Suprapubic skin (tissue), 4 donors: ENCODE measurements around the gene CUL9. TPM values are rescaled to one million over a fixed set of nuclear protein-coding genes. Genes with fewer than 3 reads are reported as not detected.
A peak's percentile ranks its signal among the peaks of the same experiment; 100 is the strongest.

Experiments used
- DNase-seq, 2 donors: peaks; one replicate each; pipeline ENCODE4 v3.0.0-alpha.2; 2019; ENCODE audit warnings: low spot score in 2 of 2
- H3K27ac ChIP-seq: fragments of 200-600 bp; sonication (generic); one replicate; pipeline ENCODE4 v1.5.1; 2019
- H3K27me3 ChIP-seq: fragments of 200-600 bp; sonication (generic); one replicate; pipeline ENCODE4 v1.5.1; 2019
- H3K36me3 ChIP-seq: fragments of 200-600 bp; sonication (generic); one replicate; pipeline ENCODE4 v1.5.1; 2019
- H3K4me1 ChIP-seq: fragments of 200-600 bp; sonication (generic); one replicate; pipeline ENCODE4 v1.5.1; 2019
- H3K4me3 ChIP-seq: fragments of 200-600 bp; sonication (generic); one replicate; pipeline ENCODE4 v1.5.1; 2019; ENCODE audit warnings: mild to moderate bottlenecking
- H3K9me3 ChIP-seq: fragments of 200-600 bp; sonication (generic); one replicate; pipeline ENCODE4 v1.5.1; 2019
- CTCF ChIP-seq, 2 donors: fragments of 200-600 bp in 1 of 2; fragments of 450-650 bp in 1 of 2; sonication (generic) in 1 of 2; IDR thresholded peaks; one replicate each; pipeline ENCODE4 v1.5.1; 2016 to 2019; ENCODE audit warnings: antibody characterized with exemption in 2 of 2, mild to moderate bottlenecking in 1 of 2, moderate library complexity in 1 of 2
- EP300 ChIP-seq: sonication (generic); formaldehyde crosslinking; IDR thresholded peaks from one replicate; pipeline ENCODE4 v1.6.1; 2017; ENCODE audit warnings: antibody characterized with exemption
- POLR2A ChIP-seq, 2 donors: fragments of 450-650 bp; IDR thresholded peaks; one replicate each; pipeline ENCODE4 v1.6.1; 2017; ENCODE audit warnings: antibody characterized with exemption in 2 of 2, mild to moderate bottlenecking in 2 of 2, moderate library complexity in 2 of 2
- POLR2AphosphoS5 ChIP-seq, 3 donors: sonication (generic); formaldehyde crosslinking; IDR thresholded peaks; one replicate each; pipeline ENCODE4 v1.6.1; 2017; ENCODE audit warnings: antibody characterized with exemption in 3 of 3
- WGBS: methylation state at CpG from one replicate; pipeline ENCODE4 v1.1.5; 2018; 5-methylcytosine and 5-hydroxymethylcytosine counted together
- total RNA-seq, 4 donors: library from RNA; depleted of rRNA; stranded (reverse); fragments of >200 nt; gene quantifications; one replicate each; pipeline ENCODE4 v1.1.0, GENCODE V29; 2016

The CUL9 gene
- total RNA-seq, 4 donors from 2014 or later = 51.8 to 130 (median 92.4) TPM

DNA sequence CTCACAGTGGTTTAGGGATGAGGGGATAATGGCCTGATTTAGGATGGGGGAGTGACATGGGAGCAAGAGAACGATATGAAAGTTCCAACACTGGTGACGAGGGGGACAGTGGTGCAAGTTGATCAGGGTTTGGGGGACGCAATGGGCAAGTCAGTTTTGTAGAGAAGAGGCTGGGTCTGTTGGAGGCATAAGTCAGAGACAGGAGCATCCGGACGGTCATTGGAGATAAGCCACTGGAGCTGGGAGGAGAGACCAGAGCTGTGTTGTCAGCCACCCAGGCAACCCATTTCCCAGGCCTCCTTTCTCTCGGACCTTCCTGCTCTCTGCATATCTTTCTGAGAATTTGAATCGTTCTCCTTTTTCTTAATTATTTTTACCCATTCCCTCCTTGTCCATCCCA, 37.8 kb downstream of the CUL9 start:
- peaks cover 71% of the 10 kb centered on the region for H3K36me3 ChIP-seq
- peaks cover 15% of the 10 kb centered on the region for H3K4me1 ChIP-seq
- TF ChIP-seq EP300 = no peak
- TF ChIP-seq POLR2AphosphoS5 (IDR thresholded peaks at IDR 0.05) = no peak
- TF ChIP-seq POLR2A (IDR thresholded peaks at IDR 0.05) = no peak
- TF ChIP-seq CTCF (IDR thresholded peaks at IDR 0.05) = no peak
- H3K27me3 ChIP-seq = no peaks in the 10 kb centered on the region
- H3K4me3 ChIP-seq = no peak overlapping the region
- no peak for DNase-seq
- no peaks in the 10 kb centered on the region for H3K9me3 ChIP-seq
- 91% methylated on average over 7 of the region's 7 CpGs for WGBS
- H3K27ac ChIP-seq = no peak overlapping the region

DNA sequence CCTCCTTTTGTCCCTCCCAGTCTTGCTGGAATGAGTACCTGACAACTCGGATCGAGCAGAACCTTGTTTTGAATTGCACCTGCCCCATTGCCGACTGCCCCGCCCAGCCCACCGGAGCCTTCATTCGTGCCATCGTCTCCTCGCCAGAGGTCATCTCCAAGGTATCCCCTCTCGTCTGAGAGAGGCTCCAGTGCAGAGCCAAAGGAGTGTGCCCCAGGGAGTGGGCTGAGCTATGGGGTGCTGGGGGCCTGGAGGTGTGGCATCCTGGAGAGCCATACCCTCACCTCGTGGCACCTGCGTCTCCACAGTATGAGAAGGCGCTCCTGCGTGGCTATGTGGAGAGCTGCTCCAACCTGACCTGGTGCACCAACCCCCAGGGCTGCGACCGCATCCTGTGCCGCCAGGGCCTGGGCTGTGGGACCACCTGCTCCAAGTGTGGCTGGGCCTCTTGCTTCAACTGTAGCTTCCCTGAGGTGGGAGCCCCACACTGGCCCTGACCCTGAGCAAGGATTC, 38.5 kb downstream of the CUL9 start:
- Histone ChIP-seq H3K27ac (no peak overlapping the region), H3K27me3 (no peaks in the 10 kb centered on the region), H3K36me3 (peaks cover 64% of the 10 kb centered on the region), H3K9me3 (no peaks in the 10 kb centered on the region), H3K4me3 (no peak overlapping the region), H3K4me1 (peaks cover 15% of the 10 kb centered on the region)
- DNase-seq = no peak
- TF ChIP-seq EP300 (no peak), POLR2AphosphoS5 (IDR thresholded peaks at IDR 0.05) (no peak), POLR2A (IDR thresholded peaks at IDR 0.05) (no peak), CTCF (IDR thresholded peaks at IDR 0.05) (no peak)
- 88% methylated on average over 8 of the region's 16 CpGs for WGBS

GRCh38 chr6:43221046-43221972, 39.3 kb downstream of the CUL9 start:
- peaks cover 15% of the 10 kb centered on the region for H3K4me1 ChIP-seq
- TF ChIP-seq CTCF (IDR thresholded peaks at IDR 0.05) (no peak), EP300 (no peak), POLR2A (IDR thresholded peaks at IDR 0.05) (no peak), POLR2AphosphoS5 (IDR thresholded peaks at IDR 0.05) (no peak)
- no peaks in the 10 kb centered on the region for H3K9me3 ChIP-seq
- H3K4me3 ChIP-seq = no peak overlapping the region
- 72% methylated on average over 16 of the region's 20 CpGs for WGBS
- H3K27ac ChIP-seq = no peak overlapping the region
- DNase-seq = peak in 1 of 2 donors; percentile 65
- H3K36me3 ChIP-seq = peaks cover 56% of the 10 kb centered on the region
- H3K27me3 ChIP-seq = no peaks in the 10 kb centered on the region

DNA sequence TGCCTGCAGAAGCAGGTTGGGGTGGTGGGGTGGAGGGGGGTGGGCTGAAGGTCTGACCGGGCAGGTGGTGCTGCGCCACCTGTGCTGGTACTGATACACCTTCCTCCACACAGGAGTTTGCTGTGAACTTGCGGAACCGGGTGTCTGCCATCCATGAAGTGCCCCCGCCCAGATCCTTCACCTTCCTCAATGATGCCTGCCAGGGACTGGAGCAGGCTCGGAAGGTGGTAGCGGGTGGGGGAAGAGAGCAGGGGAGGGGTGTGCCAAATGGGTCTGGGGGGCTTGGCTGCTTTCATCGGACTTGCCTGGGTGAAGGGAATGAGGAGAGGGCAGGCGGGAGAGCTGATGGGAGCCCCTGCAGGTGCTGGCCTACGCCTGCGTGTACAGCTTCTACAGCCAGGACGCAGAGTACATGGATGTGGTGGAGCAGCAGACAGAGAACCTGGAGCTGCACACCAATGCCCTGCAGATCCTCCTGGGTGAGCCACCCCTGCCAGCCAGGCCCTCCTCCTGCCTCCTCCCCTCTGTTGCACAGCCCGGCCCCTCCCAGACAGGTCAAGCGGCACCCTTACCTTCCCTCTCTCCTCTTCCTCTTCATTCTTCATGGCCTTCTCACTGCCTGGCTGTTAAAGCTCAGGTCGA, 40.5 kb downstream of the CUL9 start:
- H3K27me3 ChIP-seq = no peaks in the 10 kb centered on the region
- 79% methylated on average over 14 of the region's 15 CpGs for WGBS
- H3K36me3 ChIP-seq = peaks cover 48% of the 10 kb centered on the region
- TF ChIP-seq CTCF (IDR thresholded peaks at IDR 0.05) (no peak), POLR2AphosphoS5 (IDR thresholded peaks at IDR 0.05) (no peak), EP300 (no peak), POLR2A (IDR thresholded peaks at IDR 0.05) (no peak)
- no peak overlapping the region for H3K4me3 ChIP-seq
- no peaks in the 10 kb centered on the region for H3K9me3 ChIP-seq
- H3K4me1 ChIP-seq = peaks cover 15% of the 10 kb centered on the region
- no peak for DNase-seq
- no peak overlapping the region for H3K27ac ChIP-seq

GRCh38 chr6:43223175-43223574, 41.2 kb downstream of the CUL9 start:
- TF ChIP-seq POLR2AphosphoS5 (IDR thresholded peaks at IDR 0.05) (no peak), CTCF (IDR thresholded peaks at IDR 0.05) (no peak), EP300 (no peak), POLR2A (IDR thresholded peaks at IDR 0.05) (no peak)
- DNase-seq = peak in 1 of 2 donors; percentile 68
- H3K4me1 ChIP-seq = peaks cover 21% of the 10 kb centered on the region
- H3K27ac ChIP-seq = no peak overlapping the region
- no peak overlapping the region for H3K4me3 ChIP-seq
- peaks cover 42% of the 10 kb centered on the region for H3K36me3 ChIP-seq
- no peaks in the 10 kb centered on the region for H3K9me3 ChIP-seq
- H3K27me3 ChIP-seq = no peaks in the 10 kb centered on the region
- 76% methylated on average over 11 of the region's 14 CpGs for WGBS
